Measurements from ENCODE around the gene AGAP1.

AGAP1 gene

DNA sequence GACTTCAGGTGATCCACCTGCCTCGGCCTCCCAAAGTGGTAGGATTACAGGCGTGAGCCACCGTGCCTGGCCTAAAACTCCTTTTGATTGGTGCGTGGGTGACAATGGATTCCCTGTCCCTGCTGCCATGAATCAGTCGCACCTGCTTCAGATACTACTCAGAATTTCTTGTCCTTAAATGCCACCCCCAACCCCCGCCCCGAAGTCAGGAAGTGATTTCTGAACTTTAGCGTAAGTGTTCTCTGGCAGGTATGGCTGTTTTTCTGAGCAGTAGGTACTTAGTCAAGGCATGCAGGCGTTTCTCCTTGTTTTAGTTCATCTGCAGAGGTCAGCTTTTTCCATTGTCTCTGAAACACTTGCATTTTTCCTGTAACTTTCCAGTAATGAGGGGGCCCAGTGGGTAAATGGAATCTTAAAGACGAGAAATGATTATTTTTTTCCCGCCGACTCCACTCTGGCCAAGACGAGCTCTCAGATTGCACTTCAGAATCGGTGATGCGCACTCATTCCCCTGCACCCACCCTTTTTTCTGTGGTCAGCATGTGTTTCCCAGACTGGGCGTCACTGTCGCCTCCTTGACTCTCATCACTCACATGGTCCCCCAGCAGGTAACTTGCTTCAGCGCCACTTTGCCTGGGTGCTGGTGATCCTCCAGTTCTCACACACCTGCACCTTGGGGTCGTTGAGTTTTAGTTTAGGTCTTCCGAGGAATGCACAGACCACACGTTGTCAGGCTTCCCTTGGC lies 494.6 kb downstream of the AGAP1 start:
- TF ChIP-seq, protein P1, sequence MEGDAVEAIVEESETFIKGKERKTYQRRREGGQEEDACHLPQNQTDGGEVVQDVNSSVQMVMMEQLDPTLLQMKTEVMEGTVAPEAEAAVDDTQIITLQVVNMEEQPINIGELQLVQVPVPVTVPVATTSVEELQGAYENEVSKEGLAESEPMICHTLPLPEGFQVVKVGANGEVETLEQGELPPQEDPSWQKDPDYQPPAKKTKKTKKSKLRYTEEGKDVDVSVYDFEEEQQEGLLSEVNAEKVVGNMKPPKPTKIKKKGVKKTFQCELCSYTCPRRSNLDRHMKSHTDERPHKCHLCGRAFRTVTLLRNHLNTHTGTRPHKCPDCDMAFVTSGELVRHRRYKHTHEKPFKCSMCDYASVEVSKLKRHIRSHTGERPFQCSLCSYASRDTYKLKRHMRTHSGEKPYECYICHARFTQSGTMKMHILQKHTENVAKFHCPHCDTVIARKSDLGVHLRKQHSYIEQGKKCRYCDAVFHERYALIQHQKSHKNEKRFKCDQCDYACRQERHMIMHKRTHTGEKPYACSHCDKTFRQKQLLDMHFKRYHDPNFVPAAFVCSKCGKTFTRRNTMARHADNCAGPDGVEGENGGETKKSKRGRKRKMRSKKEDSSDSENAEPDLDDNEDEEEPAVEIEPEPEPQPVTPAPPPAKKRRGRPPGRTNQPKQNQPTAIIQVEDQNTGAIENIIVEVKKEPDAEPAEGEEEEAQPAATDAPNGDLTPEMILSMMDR (IDR thresholded peaks at IDR 0.05; ENCODE audit: control insufficient read depth, extremely low read depth, insufficient read depth): no peak
- no peak for DNase-seq (ENCODE audit: low read depth)
- no peak overlapping the region for H3K4me3 ChIP-seq (ENCODE audit: low read depth, low read length)

DNA sequence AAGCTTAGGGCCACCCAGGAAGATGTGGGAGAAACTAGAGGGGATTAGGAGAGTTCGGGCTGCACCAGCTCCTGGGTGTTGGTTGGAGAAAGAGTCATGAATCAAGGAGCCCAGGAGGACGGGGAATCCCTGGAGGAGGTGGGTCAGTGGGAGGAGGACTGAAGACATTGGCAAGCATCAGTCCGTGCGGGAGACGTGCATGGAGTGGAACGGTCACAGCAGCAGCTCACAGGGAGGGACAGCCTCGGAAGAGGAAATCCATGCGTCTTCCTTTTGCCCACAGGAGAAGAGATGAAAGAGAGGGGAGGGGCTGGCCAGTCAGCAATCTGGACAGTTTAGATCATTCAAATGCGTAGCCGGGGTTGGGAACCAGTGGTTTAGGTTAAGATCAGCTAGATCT lies 495.7 kb downstream of the AGAP1 start:
- TF ChIP-seq, protein P1 (IDR thresholded peaks at IDR 0.05; ENCODE audit: control insufficient read depth, extremely low read depth, insufficient read depth): no peak
- no peak overlapping the region for H3K4me3 ChIP-seq (ENCODE audit: low read depth, low read length)

DNA sequence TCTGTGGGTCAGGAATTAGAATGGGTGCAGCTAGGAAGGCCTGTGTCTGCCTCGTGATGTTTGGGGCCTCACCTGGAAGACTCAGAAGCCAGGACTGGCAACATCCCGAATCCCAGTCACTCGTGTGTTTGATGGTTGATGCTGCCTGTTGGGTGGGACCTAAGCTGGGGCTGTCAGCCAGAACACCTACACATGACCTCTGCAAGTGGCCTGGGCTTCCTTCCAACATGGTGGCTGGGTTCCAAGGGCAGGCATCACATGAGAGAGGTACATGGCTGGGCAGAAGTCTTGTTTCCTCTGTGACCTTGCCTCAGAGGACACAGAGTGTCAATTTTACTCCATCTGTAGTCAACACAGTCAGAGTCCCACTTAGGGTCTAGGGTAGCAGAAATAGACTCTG lies 496.5 kb downstream of the AGAP1 start:
- DNase-seq (ENCODE audit: low read depth): peak; percentile 17
- H3K4me3 ChIP-seq (ENCODE audit: low read depth, low read length): no peak overlapping the region
- TF ChIP-seq, protein P1 (IDR thresholded peaks at IDR 0.05; ENCODE audit: control insufficient read depth, extremely low read depth, insufficient read depth): no peak

More for the DNA sequence above, 495.7 kb downstream of the AGAP1 start:
- no peak for DNase-seq (ENCODE audit: low read depth)

DNA sequence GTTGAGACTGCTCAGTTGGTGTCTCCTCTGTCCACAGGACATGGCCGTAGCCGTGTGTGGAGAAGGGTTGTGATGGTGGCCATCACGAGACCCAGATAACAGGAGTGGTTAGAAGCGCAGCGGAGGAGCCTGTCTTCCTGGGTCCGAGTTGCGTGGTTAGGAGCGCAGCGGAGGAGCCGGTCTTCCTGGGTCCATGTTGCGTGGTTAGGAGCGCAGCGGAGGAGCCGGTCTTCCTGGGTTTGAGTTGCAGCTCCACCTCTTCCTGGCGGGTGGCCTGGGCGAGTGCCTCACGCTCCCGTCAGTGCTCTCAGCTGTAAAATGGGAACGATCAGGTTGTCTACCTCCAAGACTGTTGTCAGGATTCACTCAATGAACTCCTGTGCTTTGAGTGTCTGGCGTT lies 498.2 kb downstream of the AGAP1 start:
- no peak for DNase-seq (ENCODE audit: low read depth)
- TF ChIP-seq, protein P1 (IDR thresholded peaks at IDR 0.05; ENCODE audit: control insufficient read depth, extremely low read depth, insufficient read depth): no peak
- no peak overlapping the region for H3K4me3 ChIP-seq (ENCODE audit: low read depth, low read length)

DNA sequence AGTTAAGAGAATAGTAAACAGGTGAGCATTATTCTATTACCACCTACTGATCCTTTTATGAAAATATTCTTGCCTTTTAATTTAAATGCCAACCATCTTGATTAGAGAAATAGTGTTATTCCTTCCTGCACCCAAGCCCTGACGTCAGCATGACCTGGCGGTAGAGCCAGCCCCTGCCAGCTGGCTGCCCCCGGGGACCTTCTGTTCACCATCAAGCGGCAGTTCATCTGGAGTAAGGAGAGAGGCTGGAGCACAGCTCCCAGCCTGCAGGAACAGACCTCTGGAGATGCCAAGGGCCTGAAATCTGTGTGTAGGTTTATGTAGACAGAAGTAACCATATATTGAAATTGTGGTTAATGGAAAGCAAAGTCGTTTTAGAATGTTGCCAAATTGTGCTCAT lies 502.6 kb downstream of the AGAP1 start:
- H3K4me3 ChIP-seq (ENCODE audit: low read depth, low read length): no peak overlapping the region
- TF ChIP-seq, protein P1 (IDR thresholded peaks at IDR 0.05; ENCODE audit: control insufficient read depth, extremely low read depth, insufficient read depth): no peak
- DNase-seq (ENCODE audit: low read depth): no peak

DNA sequence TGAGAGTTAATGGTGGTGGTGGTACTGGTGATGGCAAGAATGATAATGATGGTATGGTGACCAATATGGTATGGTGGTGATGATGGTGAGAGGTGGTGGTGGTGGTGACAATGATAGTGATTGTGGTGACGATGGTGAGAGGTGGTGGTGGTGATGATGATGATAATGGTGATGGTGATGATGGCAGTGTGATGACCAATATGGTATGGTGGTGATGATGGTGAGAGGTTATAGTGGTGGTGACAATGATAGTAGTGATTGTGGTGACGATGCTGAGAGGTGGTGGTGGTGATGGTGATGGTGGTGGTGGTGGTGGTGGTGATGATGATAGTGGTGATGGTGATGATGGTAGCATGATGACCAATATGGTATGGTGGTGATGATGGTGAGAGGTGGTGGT lies 505.2 kb downstream of the AGAP1 start:
- no peak for DNase-seq (ENCODE audit: low read depth)
- H3K4me3 ChIP-seq (ENCODE audit: low read depth, low read length): no peak overlapping the region
- TF ChIP-seq, protein P1 (IDR thresholded peaks at IDR 0.05; ENCODE audit: control insufficient read depth, extremely low read depth, insufficient read depth): no peak
